HepG2 (cell line): ENCODE data around the gene POLA2. TPM values are rescaled to one million over a fixed set of nuclear protein-coding genes. Genes with fewer than 3 reads are reported as not detected.

Experiments used
- ATAC-seq: fragments of 200-7000 bp; cut with Tn5 transposase; 3 replicates; pipeline ENCODE4 v1.9.1; 2020; ENCODE audit warnings: mild to moderate bottlenecking, moderate library complexity
- BruUV-seq: library from RNA; stranded (reverse); fragments of 400-500 nt; replicated peaks from 2 replicates; lab custom pipeline; 2021; lab: Mats Ljungman, UMichigan
- CTCF ChIA-PET: fragments of 300-600 bp; formaldehyde crosslinking; extraction: SDS; loops from one replicate; lab custom pipeline; 2021; ENCODE audit warnings: low total read pairs, inconsistent platforms, low intra/inter-chr PET ratio; lab: Yijun Ruan, JAX
- POLR2A ChIA-PET: fragments of 350-600 bp; sonication (Branson Sonifier 250); formaldehyde crosslinking; loops from one replicate; lab custom pipeline; 2020; ENCODE audit warnings: antibody characterized with exemption, inconsistent platforms; lab: Yijun Ruan, JAX
- DNase-seq: peaks from one replicate; pipeline ENCODE4 v3.0.0-alpha.2; 2015; ENCODE audit warnings: low spot score
- FAIRE-seq: peaks from 3 replicates; lab custom pipeline; 2011; peaks lifted over from hg19 to GRCh38; lab: Jason Lieb, UNC
- H2AFZ ChIP-seq: one replicate; pipeline ENCODE4 v1.6.1; 2011; ENCODE audit warnings: low read length, inconsistent platforms
- H3K27ac ChIP-seq: fragments of 300-600 bp; 3 replicates; pipeline ENCODE4 v1.8.0; 2011; ENCODE audit warnings: mixed run types, mild to moderate bottlenecking, mixed read lengths, low read length, inconsistent platforms; ENCODE audit not compliant: insufficient read depth; ENCODE audit errors: extremely low read length
- H3K27me3 ChIP-seq, 2 experiments: fragments of 200-600 bp in 1 of 2; 2 replicates in 1 of 2; 3 replicates in 1 of 2; pipeline versions ENCODE4 v1.6.0 to v1.8.0; 2011; ENCODE audit warnings: low read length in 2 of 2, mild to moderate bottlenecking in 2 of 2, moderate library complexity in 2 of 2, inconsistent platforms in 1 of 2; ENCODE audit not compliant: insufficient read depth in 2 of 2, control insufficient read depth in 1 of 2
- H3K36me3 ChIP-seq, 2 experiments: fragments of 200-600 bp in 1 of 2; replicated peaks in 1 of 2; 2 replicates in 1 of 2; 3 replicates in 1 of 2; pipeline versions ENCODE4 v1.5.1 to v1.8.0; 2011; ENCODE audit warnings: low read length in 2 of 2, inconsistent platforms in 1 of 2; ENCODE audit not compliant: insufficient read depth in 2 of 2, control insufficient read depth in 1 of 2
- H3K4me1 ChIP-seq: 2 replicates; pipeline ENCODE4 v1.5.1; 2012; ENCODE audit warnings: low read length, inconsistent platforms; ENCODE audit not compliant: insufficient read depth
- H3K4me2 ChIP-seq: 2 replicates; pipeline ENCODE4 v1.6.0; 2011; ENCODE audit warnings: low read depth, low read length, inconsistent platforms
- H3K4me3 ChIP-seq, 3 experiments: fragments of 200-600 bp in 1 of 3; sonication (generic), shearing (Covaris generic) in 1 of 3; replicated peaks in 1 of 3; 2 replicates each; pipeline ENCODE4 v1.5.1; 2011 to 2016; ENCODE audit warnings: low read length in 3 of 3, inconsistent platforms in 2 of 3, low read depth in 2 of 3, mild to moderate bottlenecking in 2 of 3, control low read depth in 1 of 3, mixed read lengths in 1 of 3; ENCODE audit not compliant: insufficient read depth in 1 of 3
- H3K79me2 ChIP-seq: one replicate; pipeline ENCODE4 v1.6.1; 2011; ENCODE audit warnings: low read length, inconsistent platforms; ENCODE audit not compliant: insufficient read depth
- H3K9ac ChIP-seq: 2 replicates; pipeline ENCODE4 v1.6.0; 2011; ENCODE audit warnings: mild to moderate bottlenecking, low read depth, low read length, inconsistent platforms; ENCODE audit not compliant: insufficient read depth
- H3K9me3 ChIP-seq: 2 replicates; pipeline ENCODE4 v1.5.1; 2012; ENCODE audit warnings: mild to moderate bottlenecking, low read length
- H4K20me1 ChIP-seq: 2 replicates; pipeline ENCODE4 v1.6.0; 2011; ENCODE audit warnings: inconsistent platforms, mild to moderate bottlenecking, low read length, moderate library complexity; ENCODE audit not compliant: insufficient read depth
- ASH2L ChIP-seq: fragments of 300-600, 200-600 bp; sonication (generic); IDR thresholded peaks from 2 replicates; pipeline ENCODE4 v1.7.0; 2017; ENCODE audit warnings: low read depth, mild to moderate bottlenecking, moderate library complexity, mixed read lengths, low read length; ENCODE audit not compliant: insufficient read length
- ATAD3A ChIP-seq: sonication (generic); formaldehyde crosslinking; IDR thresholded peaks from 2 replicates; pipeline ENCODE4 v1.4.0; 2020; ENCODE audit warnings: missing genetic modification reagents
- ELF1 ChIP-seq: sonication (generic); formaldehyde crosslinking; IDR thresholded peaks from 2 replicates; pipeline ENCODE4 v1.4.0; 2020; ENCODE audit warnings: missing genetic modification reagents
- KDM3A ChIP-seq: IDR thresholded peaks from 2 replicates; pipeline ENCODE4 v1.6.1; 2018; ENCODE audit warnings: low read depth, missing compliant biosample characterization
- KDM4B ChIP-seq: sonication (generic); formaldehyde crosslinking; IDR thresholded peaks from 2 replicates; pipeline ENCODE4 v1.4.0; 2020; ENCODE audit warnings: missing genetic modification reagents
- KMT2A ChIP-seq: sonication (generic); formaldehyde crosslinking; IDR thresholded peaks from 2 replicates; pipeline ENCODE4 v1.4.0; 2020; ENCODE audit warnings: missing genetic modification reagents
- NR3C1 ChIP-seq: sonication (generic); formaldehyde crosslinking; IDR thresholded peaks from 2 replicates; pipeline ENCODE4 v1.4.0; 2020; ENCODE audit warnings: missing genetic modification reagents
- RARA ChIP-seq: IDR thresholded peaks from 2 replicates; pipeline ENCODE4 v1.6.1; 2016; ENCODE audit warnings: missing genetic modification reagents, missing compliant biosample characterization
- SAFB2 ChIP-seq: sonication (generic); formaldehyde crosslinking; IDR thresholded peaks from 2 replicates; pipeline ENCODE4 v1.5.1; 2020; ENCODE audit warnings: missing genetic modification reagents, low read depth, mild to moderate bottlenecking, borderline replicate concordance
- ZNF333 ChIP-seq: sonication (generic); formaldehyde crosslinking; IDR thresholded peaks from 2 replicates; pipeline ENCODE4 v1.4.0; 2020; ENCODE audit warnings: mild to moderate bottlenecking, missing genetic modification reagents, borderline replicate concordance
- ZNF34 ChIP-seq: sonication (generic); formaldehyde crosslinking; IDR thresholded peaks from 2 replicates; pipeline ENCODE4 v1.4.0; 2020; ENCODE audit warnings: mild to moderate bottlenecking, missing genetic modification reagents, borderline replicate concordance
- ZNF619 ChIP-seq: sonication (generic); formaldehyde crosslinking; IDR thresholded peaks from 2 replicates; pipeline ENCODE4 v1.4.0; 2020; ENCODE audit warnings: mild to moderate bottlenecking, missing genetic modification reagents
- WGBS: methylation state at CpG from one replicate; pipeline ENCODE4 v1.1.6; 2017; ENCODE audit warnings: low lambda C conversion rate; 5-methylcytosine and 5-hydroxymethylcytosine counted together
- in situ Hi-C: cut with HindIII; loops from 2 replicates; pipeline ENCODE4 v1.10.0; 2017; ENCODE audit warnings: low pct_unique_long_range_greater_than_20kb; ENCODE audit not compliant: extremely low pct_ligation_motif_present
- intact Hi-C: fragments of 100-400 bp; cut with micrococcal nuclease; formaldehyde crosslinking; loops from one replicate; pipeline ENCODE4 v1.10.0; 2022; ENCODE audit not compliant: unreplicated experiment
- polyA plus RNA-seq, 8 experiments: library from polyadenylated mRNA; depleted of rRNA in 3 of 8; stranded (reverse) in 7 of 8; unstranded in 1 of 8; fragments of >200 nt; fragmentation: Illumina TruSeq in 4 of 8; extraction: Trizol in 4 of 8; gene quantifications; 2 replicates each; pipeline versions ENCODE4 v1.2.1 to v1.2.3, GENCODE V29; 2011 to 2016; ENCODE audit warnings: low read depth in 4 of 8, missing spikeins in 1 of 8, mixed read lengths in 1 of 8; ENCODE audit not compliant: insufficient read depth in 1 of 8
- total RNA-seq, 5 experiments: library from RNA; depleted of rRNA; stranded (reverse); fragments of >200 nt; fragmentation: Illumina TruSeq; extraction: Trizol; gene quantifications; 2 replicates each; pipeline ENCODE4 v1.2.3, GENCODE V29; 2016; ENCODE audit warnings: low read depth in 1 of 5
- TF ChIP-seq, protein P1 (sequence below): sonication (generic); formaldehyde crosslinking; IDR thresholded peaks from 2 replicates; pipeline ENCODE4 v1.4.0; 2020; ENCODE audit warnings: missing genetic modification reagents, borderline replicate concordance
- TF ChIP-seq, protein P2 (sequence below): sonication (generic); formaldehyde crosslinking; IDR thresholded peaks from 2 replicates; pipeline ENCODE4 v1.8.1; 2022; ENCODE audit warnings: low read depth, mild to moderate bottlenecking, missing genetic modification reagents

The POLA2 gene
- total and polyA plus RNA-seq, 2 of the 13 experiments (the other 11 are each of a cell fraction or from before 2014, with no cell fraction given): 9.7 to 15.6 TPM

GRCh38 chr11:65218446-65218845 lies 43.3 kb upstream of the POLA2 start:
- POLR2A ChIA-PET: interaction anchor here (0.9 to 1.1 kb wide), 2 partner anchors 22 to 107 kb away, joined by 3 read pairs; partner anchors contain the start of gene TM7SF2
- BruUV-seq: no TSS peak
- H3K79me2 ChIP-seq: no peaks in the 10 kb centered on the region

GRCh38 chr11:65219930-65220213 lies 41.9 kb upstream of the POLA2 start:
- WGBS: 9% methylated on average over 3 of the region's 3 CpGs
- ChIA-PET CTCF (no interaction called here), POLR2A (no interaction called here)
- Histone ChIP-seq H3K79me2 (no peaks in the 10 kb centered on the region), H3K27ac (no peak overlapping the region), H3K4me3 (no peak overlapping the region), H3K9me3 (no peaks in the 10 kb centered on the region), H3K4me1 (peaks cover 16% of the 10 kb centered on the region), H3K36me3 (no peaks in the 10 kb centered on the region), H3K4me2 (peak overlapping the region; percentile 53; the same call in 1 of the 2 replicates), H2AFZ (no peak overlapping the region), H4K20me1 (no peaks in the 10 kb centered on the region), H3K9ac (no peak overlapping the region), H3K27me3 (peaks cover 0 to 8% of the 10 kb centered on the region in 2 experiments; a peak in 1 of 5 replicates)
- intact Hi-C loops: no loop called here
- DNase-seq (no peak), FAIRE-seq (no peak), ATAC-seq (no peak)
- in situ Hi-C loops: loop anchor here (5.0 kb wide), 1 partner anchor 37 kb away; no protein-coding TSS in a partner anchor
- no TSS peak for BruUV-seq
- TF ChIP-seq ATAD3A (CRISPR knock-in tag) (no peak), ASH2L (no peak), NR3C1 (no peak), SAFB2 (CRISPR knock-in tag) (no peak), KDM4B (CRISPR knock-in tag) (no peak), KMT2A (CRISPR knock-in tag) (no peak), ELF1 (CRISPR knock-in tag) (no peak), ZNF333 (CRISPR knock-in tag) (no peak)
- TF ChIP-seq, protein P1, sequence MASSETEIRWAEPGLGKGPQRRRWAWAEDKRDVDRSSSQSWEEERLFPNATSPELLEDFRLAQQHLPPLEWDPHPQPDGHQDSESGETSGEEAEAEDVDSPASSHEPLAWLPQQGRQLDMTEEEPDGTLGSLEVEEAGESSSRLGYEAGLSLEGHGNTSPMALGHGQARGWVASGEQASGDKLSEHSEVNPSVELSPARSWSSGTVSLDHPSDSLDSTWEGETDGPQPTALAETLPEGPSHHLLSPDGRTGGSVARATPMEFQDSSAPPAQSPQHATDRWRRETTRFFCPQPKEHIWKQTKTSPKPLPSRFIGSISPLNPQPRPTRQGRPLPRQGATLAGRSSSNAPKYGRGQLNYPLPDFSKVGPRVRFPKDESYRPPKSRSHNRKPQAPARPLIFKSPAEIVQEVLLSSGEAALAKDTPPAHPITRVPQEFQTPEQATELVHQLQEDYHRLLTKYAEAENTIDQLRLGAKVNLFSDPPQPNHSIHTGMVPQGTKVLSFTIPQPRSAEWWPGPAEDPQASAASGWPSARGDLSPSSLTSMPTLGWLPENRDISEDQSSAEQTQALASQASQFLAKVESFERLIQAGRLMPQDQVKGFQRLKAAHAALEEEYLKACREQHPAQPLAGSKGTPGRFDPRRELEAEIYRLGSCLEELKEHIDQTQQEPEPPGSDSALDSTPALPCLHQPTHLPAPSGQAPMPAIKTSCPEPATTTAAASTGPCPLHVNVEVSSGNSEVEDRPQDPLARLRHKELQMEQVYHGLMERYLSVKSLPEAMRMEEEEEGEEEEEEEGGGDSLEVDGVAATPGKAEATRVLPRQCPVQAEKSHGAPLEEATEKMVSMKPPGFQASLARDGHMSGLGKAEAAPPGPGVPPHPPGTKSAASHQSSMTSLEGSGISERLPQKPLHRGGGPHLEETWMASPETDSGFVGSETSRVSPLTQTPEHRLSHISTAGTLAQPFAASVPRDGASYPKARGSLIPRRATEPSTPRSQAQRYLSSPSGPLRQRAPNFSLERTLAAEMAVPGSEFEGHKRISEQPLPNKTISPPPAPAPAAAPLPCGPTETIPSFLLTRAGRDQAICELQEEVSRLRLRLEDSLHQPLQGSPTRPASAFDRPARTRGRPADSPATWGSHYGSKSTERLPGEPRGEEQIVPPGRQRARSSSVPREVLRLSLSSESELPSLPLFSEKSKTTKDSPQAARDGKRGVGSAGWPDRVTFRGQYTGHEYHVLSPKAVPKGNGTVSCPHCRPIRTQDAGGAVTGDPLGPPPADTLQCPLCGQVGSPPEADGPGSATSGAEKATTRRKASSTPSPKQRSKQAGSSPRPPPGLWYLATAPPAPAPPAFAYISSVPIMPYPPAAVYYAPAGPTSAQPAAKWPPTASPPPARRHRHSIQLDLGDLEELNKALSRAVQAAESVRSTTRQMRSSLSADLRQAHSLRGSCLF: no peak
- TF ChIP-seq, protein P2, sequence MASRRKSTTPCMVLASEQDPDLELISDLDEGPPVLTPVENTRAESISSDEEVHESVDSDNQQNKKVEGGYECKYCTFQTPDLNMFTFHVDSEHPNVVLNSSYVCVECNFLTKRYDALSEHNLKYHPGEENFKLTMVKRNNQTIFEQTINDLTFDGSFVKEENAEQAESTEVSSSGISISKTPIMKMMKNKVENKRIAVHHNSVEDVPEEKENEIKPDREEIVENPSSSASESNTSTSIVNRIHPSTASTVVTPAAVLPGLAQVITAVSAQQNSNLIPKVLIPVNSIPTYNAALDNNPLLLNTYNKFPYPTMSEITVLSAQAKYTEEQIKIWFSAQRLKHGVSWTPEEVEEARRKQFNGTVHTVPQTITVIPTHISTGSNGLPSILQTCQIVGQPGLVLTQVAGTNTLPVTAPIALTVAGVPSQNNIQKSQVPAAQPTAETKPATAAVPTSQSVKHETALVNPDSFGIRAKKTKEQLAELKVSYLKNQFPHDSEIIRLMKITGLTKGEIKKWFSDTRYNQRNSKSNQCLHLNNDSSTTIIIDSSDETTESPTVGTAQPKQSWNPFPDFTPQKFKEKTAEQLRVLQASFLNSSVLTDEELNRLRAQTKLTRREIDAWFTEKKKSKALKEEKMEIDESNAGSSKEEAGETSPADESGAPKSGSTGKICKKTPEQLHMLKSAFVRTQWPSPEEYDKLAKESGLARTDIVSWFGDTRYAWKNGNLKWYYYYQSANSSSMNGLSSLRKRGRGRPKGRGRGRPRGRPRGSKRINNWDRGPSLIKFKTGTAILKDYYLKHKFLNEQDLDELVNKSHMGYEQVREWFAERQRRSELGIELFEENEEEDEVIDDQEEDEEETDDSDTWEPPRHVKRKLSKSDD (CRISPR knock-in tag): no peak

More at GRCh38 chr11:65218446-65218845, 43.3 kb upstream of the POLA2 start:
- CTCF ChIA-PET: no interaction called here
- in situ Hi-C loops: loop anchor here (5.0 kb wide), 1 partner anchor 39 kb away; no protein-coding TSS in a partner anchor
- no peaks in the 10 kb centered on the region for H3K9me3 ChIP-seq
- H3K4me2 ChIP-seq: no peak overlapping the region
- intact Hi-C loops: no loop called here
- H2AFZ ChIP-seq: no peak overlapping the region
- H3K27ac ChIP-seq: no peak overlapping the region
- no peak for FAIRE-seq
- DNase-seq: no peak
- H3K9ac ChIP-seq: no peak overlapping the region
- H3K27me3 ChIP-seq: peaks cover 0 to 8% of the 10 kb centered on the region in 2 experiments; a peak in 1 of 5 replicates
- peaks cover 9% of the 10 kb centered on the region for H3K4me1 ChIP-seq
- H4K20me1 ChIP-seq: no peaks in the 10 kb centered on the region
- H3K4me3 ChIP-seq: no peak overlapping the region
- TF ChIP-seq KDM3A (CRISPR knock-in tag) (no peak), ZNF619 (no peak), ZNF34 (CRISPR knock-in tag) (no peak), RARA (CRISPR knock-in tag) (no peak)
- ATAC-seq: no peak; the same call in 2 of the 3 replicates
- H3K36me3 ChIP-seq: no peaks in the 10 kb centered on the region
- 40% methylated on average over 4 of the region's 9 CpGs for WGBS
